ENCODE results near the gene SHANK1.
"Not testable (repeated sequence)": the region's sequence is repeated elsewhere in the genome, so short reads cannot be mapped to it uniquely, and the experiment has no call there.

The SHANK1 gene

GRCh38 chr19:50719566-50719965, at the start of gene SHANK1:
Gene SHANK1, minus strand, starts transcription at chr19:50719802. Its CDS starts 2,883 bp downstream, at chr19:50716919.
- no peak for DNase-seq
- Mint-ChIP-seq H3K4me1 (ENCODE audit: low read depth) (peaks cover 13% of the 10 kb centered on the region), H3K9me3 (no peaks in the 10 kb centered on the region), H3K4me3 (no peak within 1 kb of the TSS), H3K27ac (no peak within 1 kb of the TSS), H3K27me3 (peaks cover 76% of the 10 kb centered on the region), H3K36me3 (ENCODE audit: low read depth) (no peaks in the 10 kb centered on the region)

GRCh38 chr19:50768277-50768676, 48.7 kb upstream of the SHANK1 start:
- H3K27me3 Mint-ChIP-seq = peaks cover 36% of the 10 kb centered on the region

GRCh38 chr19:50767263-50767662, 47.7 kb upstream of the SHANK1 start:
- H3K27me3 Mint-ChIP-seq = peaks cover 32% of the 10 kb centered on the region
- H3K27ac Mint-ChIP-seq; H3K9me3 Mint-ChIP-seq; H3K4me1 Mint-ChIP-seq (ENCODE audit: low read depth); DNase-seq; H3K4me3 Mint-ChIP-seq; H3K36me3 Mint-ChIP-seq (ENCODE audit: low read depth): not testable (repeated sequence)

More at GRCh38 chr19:50768277-50768676, 48.7 kb upstream of the SHANK1 start:
- Mint-ChIP-seq H3K36me3 (ENCODE audit: low read depth) (no peaks in the 10 kb centered on the region), H3K4me1 (ENCODE audit: low read depth) (no peaks in the 10 kb centered on the region), H3K27ac (no peak overlapping the region), H3K4me3 (no peak overlapping the region), H3K9me3 (no peaks in the 10 kb centered on the region)
- DNase-seq = no peak

- H3K27ac Mint-ChIP-seq; H3K9me3 Mint-ChIP-seq; H3K4me3 Mint-ChIP-seq; H3K4me1 Mint-ChIP-seq (ENCODE audit: low read depth); DNase-seq; H3K36me3 Mint-ChIP-seq (ENCODE audit: low read depth): not testable (repeated sequence)
- peaks cover 32% of the 10 kb centered on the region for H3K27me3 Mint-ChIP-seq
These were observed 47.1 kb upstream of the SHANK1 start for GRCh38 chr19:50766746-50767145.

- Mint-ChIP-seq H3K4me3 (no peak overlapping the region), H3K4me1 (ENCODE audit: low read depth) (no peaks in the 10 kb centered on the region), H3K9me3 (peaks cover 4% of the 10 kb centered on the region), H3K36me3 (ENCODE audit: low read depth) (no peaks in the 10 kb centered on the region), H3K27ac (no peak overlapping the region), H3K27me3 (peaks cover 30% of the 10 kb centered on the region)
- DNase-seq = no peak
These were observed 44.8 kb upstream of the SHANK1 start for GRCh38 chr19:50764409-50764808.

- not testable (repeated sequence) for DNase-seq; H3K9me3 Mint-ChIP-seq; H3K27ac Mint-ChIP-seq; H3K4me1 Mint-ChIP-seq (ENCODE audit: low read depth); H3K4me3 Mint-ChIP-seq; H3K36me3 Mint-ChIP-seq (ENCODE audit: low read depth)
- H3K27me3 Mint-ChIP-seq = peaks cover 30% of the 10 kb centered on the region
These were observed 43.9 kb upstream of the SHANK1 start for GRCh38 chr19:50763521-50763920.

GRCh38 chr19:50761501-50761900, 41.9 kb upstream of the SHANK1 start:
- H3K9me3 Mint-ChIP-seq; H3K4me3 Mint-ChIP-seq; H3K4me1 Mint-ChIP-seq (ENCODE audit: low read depth); H3K36me3 Mint-ChIP-seq (ENCODE audit: low read depth); DNase-seq; H3K27ac Mint-ChIP-seq: not testable (repeated sequence)
- H3K27me3 Mint-ChIP-seq = peaks cover 25% of the 10 kb centered on the region

- Mint-ChIP-seq H3K36me3 (ENCODE audit: low read depth) (no peaks in the 10 kb centered on the region), H3K4me3 (no peak overlapping the region), H3K27me3 (peaks cover 19% of the 10 kb centered on the region), H3K9me3 (peaks cover 4% of the 10 kb centered on the region), H3K4me1 (ENCODE audit: low read depth) (no peaks in the 10 kb centered on the region), H3K27ac (no peak overlapping the region)
- DNase-seq = no peak
These were observed 40.3 kb upstream of the SHANK1 start for GRCh38 chr19:50759886-50760285.

GRCh38 chr19:50759076-50759475, 39.5 kb upstream of the SHANK1 start:
- not testable (repeated sequence) for H3K4me1 Mint-ChIP-seq (ENCODE audit: low read depth); H3K4me3 Mint-ChIP-seq; DNase-seq; H3K27ac Mint-ChIP-seq; H3K36me3 Mint-ChIP-seq (ENCODE audit: low read depth); H3K9me3 Mint-ChIP-seq
- peaks cover 14% of the 10 kb centered on the region for H3K27me3 Mint-ChIP-seq

- not testable (repeated sequence) for H3K27ac Mint-ChIP-seq; H3K4me1 Mint-ChIP-seq (ENCODE audit: low read depth); H3K36me3 Mint-ChIP-seq (ENCODE audit: low read depth)
These were observed 38.0 kb upstream of the SHANK1 start for GRCh38 chr19:50757624-50758023.

GRCh38 chr19:50756244-50756643, 36.6 kb upstream of the SHANK1 start:
- H3K36me3 Mint-ChIP-seq (ENCODE audit: low read depth); H3K9me3 Mint-ChIP-seq; DNase-seq; H3K4me3 Mint-ChIP-seq; H3K4me1 Mint-ChIP-seq (ENCODE audit: low read depth); H3K27ac Mint-ChIP-seq: not testable (repeated sequence)
- H3K27me3 Mint-ChIP-seq = peaks cover 21% of the 10 kb centered on the region

More at GRCh38 chr19:50757624-50758023, 38.0 kb upstream of the SHANK1 start:
- not testable (repeated sequence) for H3K4me3 Mint-ChIP-seq, DNase-seq, H3K9me3 Mint-ChIP-seq
- H3K27me3 Mint-ChIP-seq = peaks cover 23% of the 10 kb centered on the region

GRCh38 chr19:50753879-50754278, 34.3 kb upstream of the SHANK1 start:
- Mint-ChIP-seq H3K36me3 (ENCODE audit: low read depth) (no peaks in the 10 kb centered on the region), H3K27ac (no peak overlapping the region), H3K4me3 (no peak overlapping the region), H3K4me1 (ENCODE audit: low read depth) (no peaks in the 10 kb centered on the region), H3K27me3 (peaks cover 18% of the 10 kb centered on the region), H3K9me3 (no peaks in the 10 kb centered on the region)
- DNase-seq = no peak

- Mint-ChIP-seq H3K36me3 (ENCODE audit: low read depth) (no peaks in the 10 kb centered on the region), H3K4me1 (ENCODE audit: low read depth) (no peaks in the 10 kb centered on the region), H3K27ac (no peak overlapping the region), H3K27me3 (peaks cover 26% of the 10 kb centered on the region), H3K4me3 (no peak overlapping the region), H3K9me3 (no peaks in the 10 kb centered on the region)
- DNase-seq = no peak
These were observed 30.4 kb upstream of the SHANK1 start for GRCh38 chr19:50750010-50750409.

- H3K9me3 Mint-ChIP-seq = no peaks in the 10 kb centered on the region
- peaks cover 26% of the 10 kb centered on the region for H3K27me3 Mint-ChIP-seq
- H3K27ac Mint-ChIP-seq = no peak overlapping the region
- no peak for DNase-seq
- H3K4me1 Mint-ChIP-seq (ENCODE audit: low read depth) = no peaks in the 10 kb centered on the region
- H3K4me3 Mint-ChIP-seq = no peak overlapping the region
- no peaks in the 10 kb centered on the region for H3K36me3 Mint-ChIP-seq (ENCODE audit: low read depth)
These were observed 29.9 kb upstream of the SHANK1 start for GRCh38 chr19:50749490-50749889.

GRCh38 chr19:50747141-50747540, 27.5 kb upstream of the SHANK1 start:
- H3K4me3 Mint-ChIP-seq; H3K27ac Mint-ChIP-seq; H3K4me1 Mint-ChIP-seq (ENCODE audit: low read depth); DNase-seq; H3K36me3 Mint-ChIP-seq (ENCODE audit: low read depth); H3K9me3 Mint-ChIP-seq: not testable (repeated sequence)
- H3K27me3 Mint-ChIP-seq = peaks cover 23% of the 10 kb centered on the region

- H3K4me3 Mint-ChIP-seq = no peak overlapping the region
- peaks cover 40% of the 10 kb centered on the region for H3K27me3 Mint-ChIP-seq
- DNase-seq = no peak
- H3K27ac Mint-ChIP-seq = no peak overlapping the region
- no peaks in the 10 kb centered on the region for H3K9me3 Mint-ChIP-seq
- no peaks in the 10 kb centered on the region for H3K36me3 Mint-ChIP-seq (ENCODE audit: low read depth)
- H3K4me1 Mint-ChIP-seq (ENCODE audit: low read depth) = no peaks in the 10 kb centered on the region
These were observed 25.6 kb upstream of the SHANK1 start for GRCh38 chr19:50745221-50745620.
